H9 (cell line): ENCODE results near the gene IGF1R. TPM values are rescaled to one million over a fixed set of nuclear protein-coding genes. Genes with fewer than 3 reads are reported as not detected.

Experiments
- DNase-seq: peaks from one replicate; pipeline ENCODE4 v3.0.0-alpha.2; 2017
- H2AFZ ChIP-seq: one replicate; pipeline ENCODE4 v1.6.1; 2013; ENCODE audit warnings: mild to moderate bottlenecking, low read length, control low read depth, moderate library complexity
- H2AK5ac ChIP-seq: 2 replicates; pipeline ENCODE4 v1.6.1; 2013; ENCODE audit warnings: low read length, control low read depth, mixed read lengths; ENCODE audit not compliant: insufficient read length
- H2BK120ac ChIP-seq: one replicate; pipeline ENCODE4 v1.6.1; 2013; ENCODE audit warnings: low read depth, mild to moderate bottlenecking, low read length, control low read depth, inconsistent platforms; ENCODE audit not compliant: poor library complexity, severe bottlenecking
- H2BK12ac ChIP-seq: 2 replicates; pipeline ENCODE4 v1.6.1; 2013; ENCODE audit warnings: low read length, control low read depth, mixed read lengths, low read depth; ENCODE audit not compliant: insufficient read length
- H2BK15ac ChIP-seq: 2 replicates; pipeline ENCODE4 v1.6.1; 2013; ENCODE audit warnings: low read depth, low read length, control low read depth
- H2BK20ac ChIP-seq: one replicate; pipeline ENCODE4 v1.6.1; 2013; ENCODE audit warnings: low read depth, mild to moderate bottlenecking, low read length, control low read depth, inconsistent platforms; ENCODE audit not compliant: poor library complexity, severe bottlenecking
- H2BK5ac ChIP-seq: 2 replicates; pipeline ENCODE4 v1.6.1; 2013; ENCODE audit warnings: low read length, control low read depth, mixed read lengths; ENCODE audit not compliant: insufficient read length
- H3K14ac ChIP-seq: 2 replicates; pipeline ENCODE4 v1.6.1; 2013; ENCODE audit warnings: low read length, control low read depth; ENCODE audit not compliant: insufficient read depth
- H3K18ac ChIP-seq: 2 replicates; pipeline ENCODE4 v1.6.1; 2013; ENCODE audit warnings: low read depth, mild to moderate bottlenecking, mixed read lengths, low read length, control low read depth; ENCODE audit not compliant: insufficient read length
- H3K23ac ChIP-seq: 2 replicates; pipeline ENCODE4 v1.6.1; 2013; ENCODE audit warnings: low read length, control low read depth, mixed read lengths, low read depth; ENCODE audit not compliant: insufficient read length
- H3K23me2 ChIP-seq: 2 replicates; pipeline ENCODE4 v1.6.1; 2013; ENCODE audit warnings: low read depth, mild to moderate bottlenecking, mixed read lengths, low read length, control low read depth; ENCODE audit not compliant: insufficient read length, poor library complexity, severe bottlenecking
- H3K27ac ChIP-seq: 2 replicates; pipeline ENCODE4 v1.5.1; 2013; ENCODE audit warnings: low read length, control low read depth, mixed read lengths, low read depth; ENCODE audit not compliant: insufficient read length
- H3K27me3 ChIP-seq: 2 replicates; pipeline ENCODE4 v1.6.1; 2013; ENCODE audit warnings: low read length, control low read depth, inconsistent platforms; ENCODE audit not compliant: insufficient read depth
- H3K4ac ChIP-seq: 2 replicates; pipeline ENCODE4 v1.6.1; 2013; ENCODE audit warnings: low read depth, mild to moderate bottlenecking, control low read depth, inconsistent platforms, low read length, moderate library complexity
- H3K4me1 ChIP-seq: 2 replicates; pipeline ENCODE4 v1.6.1; 2013; ENCODE audit warnings: low read length, control low read depth, inconsistent platforms; ENCODE audit not compliant: insufficient read depth
- H3K4me2 ChIP-seq: 2 replicates; pipeline ENCODE4 v1.6.1; 2013; ENCODE audit warnings: low read length, control low read depth, mixed read lengths; ENCODE audit not compliant: insufficient read length, insufficient read depth
- H3K56ac ChIP-seq: 2 replicates; pipeline ENCODE4 v1.6.1; 2013; ENCODE audit warnings: low read depth, mild to moderate bottlenecking, mixed read lengths, low read length, control low read depth; ENCODE audit not compliant: insufficient read length
- H3K79me1 ChIP-seq: 2 replicates; pipeline ENCODE4 v1.6.1; 2013; ENCODE audit warnings: low read depth, mild to moderate bottlenecking, moderate library complexity, low read length, control low read depth, inconsistent platforms; ENCODE audit not compliant: insufficient read depth, poor library complexity, severe bottlenecking
- H3K79me2 ChIP-seq: 2 replicates; pipeline ENCODE4 v1.6.1; 2013; ENCODE audit warnings: low read length, control low read depth, inconsistent platforms; ENCODE audit not compliant: insufficient read depth
- H3K9ac ChIP-seq: 2 replicates; pipeline ENCODE4 v1.6.1; 2013; ENCODE audit warnings: low read length, control low read depth, mixed read lengths; ENCODE audit not compliant: insufficient read length; ENCODE audit errors: extremely low read depth
- H3K9me3 ChIP-seq: one replicate; pipeline ENCODE4 v1.6.1; 2013; ENCODE audit warnings: low read depth, low read length, inconsistent platforms; ENCODE audit not compliant: control insufficient read depth
- H3T11ph ChIP-seq: one replicate; pipeline ENCODE4 v1.6.1; 2013; ENCODE audit warnings: mild to moderate bottlenecking, low read length, control low read depth, inconsistent platforms
- H4K20me1 ChIP-seq: one replicate; pipeline ENCODE4 v1.6.1; 2013; ENCODE audit not compliant: control insufficient read depth, insufficient read length, insufficient read depth
- H4K5ac ChIP-seq: 2 replicates; pipeline ENCODE4 v1.6.1; 2013; ENCODE audit warnings: low read depth, mild to moderate bottlenecking, mixed read lengths, low read length, control low read depth; ENCODE audit not compliant: insufficient read length
- H4K8ac ChIP-seq: replicated peaks from 2 replicates; pipeline ENCODE4 v1.6.1; 2013; ENCODE audit warnings: low read length, control low read depth, mixed read lengths, low read depth; ENCODE audit not compliant: insufficient read length
- H4K91ac ChIP-seq: 2 replicates; pipeline ENCODE4 v1.6.1; 2013; ENCODE audit warnings: low read depth, mild to moderate bottlenecking, moderate library complexity, mixed read lengths, low read length, control low read depth; ENCODE audit not compliant: insufficient read length
- H3K27ac Mint-ChIP-seq, 3 experiments: 2 replicates in 2 of 3; 3 replicates in 1 of 3; pipeline ENCODE4 v1.8.0; 2020 to 2021; ENCODE audit warnings: mixed read lengths in 3 of 3, mild to moderate bottlenecking in 1 of 3, moderate library complexity in 1 of 3
- H3K27me3 Mint-ChIP-seq: 2 replicates; pipeline ENCODE4 v1.8.0; 2021; ENCODE audit warnings: low read depth, mild to moderate bottlenecking, moderate library complexity, mixed read lengths
- H3K36me3 Mint-ChIP-seq, 3 experiments: 2 replicates in 2 of 3; 3 replicates in 1 of 3; pipeline ENCODE4 v1.8.0; 2020 to 2021; ENCODE audit warnings: low read depth in 3 of 3, mixed read lengths in 3 of 3; ENCODE audit not compliant: insufficient read depth in 1 of 3
- H3K4me1 Mint-ChIP-seq, 2 experiments: 2 replicates each; pipeline ENCODE4 v1.8.0; 2020; ENCODE audit warnings: mixed read lengths in 2 of 2
- H3K4me3 Mint-ChIP-seq, 2 experiments: 2 replicates in 1 of 2; 3 replicates in 1 of 2; pipeline ENCODE4 v1.8.0; 2020 to 2021; ENCODE audit warnings: mild to moderate bottlenecking in 2 of 2, mixed read lengths in 2 of 2, moderate library complexity in 1 of 2
- H3K9me3 Mint-ChIP-seq, 2 experiments: 2 replicates in 1 of 2; 3 replicates in 1 of 2; pipeline ENCODE4 v1.8.0; 2020; ENCODE audit warnings: mild to moderate bottlenecking in 2 of 2, mixed read lengths in 2 of 2, moderate library complexity in 1 of 2
- CTCF ChIP-seq: fragments of 200-600 bp; sonication (generic); conservative IDR thresholded peaks from 3 replicates; pipeline ENCODE4 v1.8.0; 2021; ENCODE audit warnings: antibody characterized with exemption, mild to moderate bottlenecking
- WGBS: extraction: QIAGEN DNeasy Blood & Tissue Kit; methylation state at CpG from one replicate; pipeline ENCODE4 v1.1.7; 2013; ENCODE audit warnings: missing lambda C conversion rate, low lambda C conversion rate, mixed read lengths; ENCODE audit not compliant: insufficient read length; ENCODE audit errors: extremely low coverage; 5-methylcytosine and 5-hydroxymethylcytosine counted together
- total RNA-seq: library from RNA; stranded (reverse); gene quantifications from 2 replicates; pipeline ENCODE4 v1.2.1, GENCODE V29; 2021

IGF1R gene
- total RNA-seq, 1 experiment from 2014 or later = 70.0 TPM

- Histone ChIP-seq H3K79me1 (peaks cover 13% of the 10 kb centered on the region), H2BK15ac (no peak overlapping the region), H2AK5ac (no peak overlapping the region), H3K27me3 (no peaks in the 10 kb centered on the region), H4K20me1 (peaks cover 2% of the 10 kb centered on the region), H3K9me3 (no peaks in the 10 kb centered on the region), H3K4me1 (peaks cover 38% of the 10 kb centered on the region), H3K14ac (no peak overlapping the region), H3K4ac (no peak overlapping the region), H3K23ac (no peak overlapping the region), H2BK5ac (no peak overlapping the region), H3K9ac (no peak overlapping the region), H3K79me2 (peaks cover 61% of the 10 kb centered on the region; the same call in 1 of the 2 replicates), H3T11ph (no peak overlapping the region), H2AFZ (no peak overlapping the region), H4K5ac (no peak overlapping the region), H2BK120ac (no peak overlapping the region), H3K56ac (no peak overlapping the region), H2BK20ac (no peak overlapping the region), H4K8ac (no peak overlapping the region), H3K27ac (no peak overlapping the region), H3K4me2 (no peak overlapping the region), H4K91ac (no peak overlapping the region), H3K23me2 (no peaks in the 10 kb centered on the region), H2BK12ac (no peak overlapping the region), H3K18ac (no peak overlapping the region)
- WGBS = no CpG with 5 or more reads among the region's 7 CpGs
- H3K4me3 Mint-ChIP-seq = no peak overlapping the region
- H3K9me3 Mint-ChIP-seq = no peaks in the 10 kb centered on the region
- TF ChIP-seq CTCF = no peak
- peak overlapping the region in 2 of 3 experiments; percentile 2 to 70; a peak in 4 of 7 replicates for H3K27ac Mint-ChIP-seq
- H3K27me3 Mint-ChIP-seq = no peaks in the 10 kb centered on the region
- peaks cover 0 to 2% (median 0%) of the 10 kb centered on the region in 3 experiments; a peak in 3 of 7 replicates for H3K36me3 Mint-ChIP-seq
- DNase-seq = no peak
- H3K4me1 Mint-ChIP-seq = peaks cover 92% of the 10 kb centered on the region in 2 experiments
These were observed 18.5 kb downstream of the IGF1R start for GRCh38 chr15:98666841-98667240.
